Measurements from ENCODE around the gene NMRK1. TPM values are rescaled to one million over a fixed set of nuclear protein-coding genes. Genes with fewer than 3 reads are reported as not detected.

NMRK1 gene
- total and polyA plus RNA-seq, 2 of the 13 experiments (the other 11 are each of a cell fraction or from before 2014, with no cell fraction given): 9.1 to 12.9 TPM

- TF ChIP-seq BCLAF1 (IDR thresholded peaks at IDR 0.05): no peak
- 0 out of 2 replicates have a peak, but pooled peaks have one; percentile 21 for TF ChIP-seq ZNF589 (CRISPR knock-in tag; conservative IDR thresholded peaks at IDR 0.05)
- 0 out of 2 replicates have a peak, but pooled peaks have one; percentile 8 for TF ChIP-seq HOMEZ (CRISPR knock-in tag; IDR thresholded peaks at IDR 0.05; ENCODE audit: low read depth)
- TF ChIP-seq, protein P1, sequence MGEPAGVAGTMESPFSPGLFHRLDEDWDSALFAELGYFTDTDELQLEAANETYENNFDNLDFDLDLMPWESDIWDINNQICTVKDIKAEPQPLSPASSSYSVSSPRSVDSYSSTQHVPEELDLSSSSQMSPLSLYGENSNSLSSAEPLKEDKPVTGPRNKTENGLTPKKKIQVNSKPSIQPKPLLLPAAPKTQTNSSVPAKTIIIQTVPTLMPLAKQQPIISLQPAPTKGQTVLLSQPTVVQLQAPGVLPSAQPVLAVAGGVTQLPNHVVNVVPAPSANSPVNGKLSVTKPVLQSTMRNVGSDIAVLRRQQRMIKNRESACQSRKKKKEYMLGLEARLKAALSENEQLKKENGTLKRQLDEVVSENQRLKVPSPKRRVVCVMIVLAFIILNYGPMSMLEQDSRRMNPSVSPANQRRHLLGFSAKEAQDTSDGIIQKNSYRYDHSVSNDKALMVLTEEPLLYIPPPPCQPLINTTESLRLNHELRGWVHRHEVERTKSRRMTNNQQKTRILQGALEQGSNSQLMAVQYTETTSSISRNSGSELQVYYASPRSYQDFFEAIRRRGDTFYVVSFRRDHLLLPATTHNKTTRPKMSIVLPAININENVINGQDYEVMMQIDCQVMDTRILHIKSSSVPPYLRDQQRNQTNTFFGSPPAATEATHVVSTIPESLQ (CRISPR knock-in tag; conservative IDR thresholded peaks at IDR 0.05): no peak
- 0 out of 2 replicates have a peak, but pooled peaks have one; percentile 19 for TF ChIP-seq CEBPG (CRISPR knock-in tag; IDR thresholded peaks at IDR 0.05)
- TF ChIP-seq, protein P2, sequence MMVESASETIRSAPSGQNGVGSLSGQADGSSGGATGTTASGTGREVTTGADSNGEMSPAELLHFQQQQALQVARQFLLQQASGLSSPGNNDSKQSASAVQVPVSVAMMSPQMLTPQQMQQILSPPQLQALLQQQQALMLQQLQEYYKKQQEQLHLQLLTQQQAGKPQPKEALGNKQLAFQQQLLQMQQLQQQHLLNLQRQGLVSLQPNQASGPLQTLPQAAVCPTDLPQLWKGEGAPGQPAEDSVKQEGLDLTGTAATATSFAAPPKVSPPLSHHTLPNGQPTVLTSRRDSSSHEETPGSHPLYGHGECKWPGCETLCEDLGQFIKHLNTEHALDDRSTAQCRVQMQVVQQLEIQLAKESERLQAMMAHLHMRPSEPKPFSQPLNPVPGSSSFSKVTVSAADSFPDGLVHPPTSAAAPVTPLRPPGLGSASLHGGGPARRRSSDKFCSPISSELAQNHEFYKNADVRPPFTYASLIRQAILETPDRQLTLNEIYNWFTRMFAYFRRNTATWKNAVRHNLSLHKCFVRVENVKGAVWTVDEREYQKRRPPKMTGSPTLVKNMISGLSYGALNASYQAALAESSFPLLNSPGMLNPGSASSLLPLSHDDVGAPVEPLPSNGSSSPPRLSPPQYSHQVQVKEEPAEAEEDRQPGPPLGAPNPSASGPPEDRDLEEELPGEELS (CRISPR knock-in tag; IDR thresholded peaks at IDR 0.05): 0 out of 2 replicates have a peak, but pooled peaks have one; percentile 12
- TF ChIP-seq, protein P3, sequence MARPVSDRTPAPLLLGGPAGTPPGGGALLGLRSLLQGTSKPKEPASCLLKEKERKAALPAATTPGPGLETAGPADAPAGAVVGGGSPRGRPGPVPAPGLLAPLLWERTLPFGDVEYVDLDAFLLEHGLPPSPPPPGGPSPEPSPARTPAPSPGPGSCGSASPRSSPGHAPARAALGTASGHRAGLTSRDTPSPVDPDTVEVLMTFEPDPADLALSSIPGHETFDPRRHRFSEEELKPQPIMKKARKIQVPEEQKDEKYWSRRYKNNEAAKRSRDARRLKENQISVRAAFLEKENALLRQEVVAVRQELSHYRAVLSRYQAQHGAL (CRISPR knock-in tag; IDR thresholded peaks at IDR 0.05; ENCODE audit: not compliant biosample characterization): no peak
- TF ChIP-seq, protein P4, sequence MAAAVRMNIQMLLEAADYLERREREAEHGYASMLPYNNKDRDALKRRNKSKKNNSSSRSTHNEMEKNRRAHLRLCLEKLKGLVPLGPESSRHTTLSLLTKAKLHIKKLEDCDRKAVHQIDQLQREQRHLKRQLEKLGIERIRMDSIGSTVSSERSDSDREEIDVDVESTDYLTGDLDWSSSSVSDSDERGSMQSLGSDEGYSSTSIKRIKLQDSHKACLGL (CRISPR knock-in tag; IDR thresholded peaks at IDR 0.05): no peak
- 0 out of 2 replicates have a peak, but pooled peaks have one; percentile 21 for TF ChIP-seq ZNF709 (CRISPR knock-in tag; IDR thresholded peaks at IDR 0.05)
- TF ChIP-seq HNRNPL (IDR thresholded peaks at IDR 0.05; ENCODE audit: low read depth, low read length): 0 out of 2 replicates have a peak, but pooled peaks have one; percentile 60
- TF ChIP-seq, protein P5, sequence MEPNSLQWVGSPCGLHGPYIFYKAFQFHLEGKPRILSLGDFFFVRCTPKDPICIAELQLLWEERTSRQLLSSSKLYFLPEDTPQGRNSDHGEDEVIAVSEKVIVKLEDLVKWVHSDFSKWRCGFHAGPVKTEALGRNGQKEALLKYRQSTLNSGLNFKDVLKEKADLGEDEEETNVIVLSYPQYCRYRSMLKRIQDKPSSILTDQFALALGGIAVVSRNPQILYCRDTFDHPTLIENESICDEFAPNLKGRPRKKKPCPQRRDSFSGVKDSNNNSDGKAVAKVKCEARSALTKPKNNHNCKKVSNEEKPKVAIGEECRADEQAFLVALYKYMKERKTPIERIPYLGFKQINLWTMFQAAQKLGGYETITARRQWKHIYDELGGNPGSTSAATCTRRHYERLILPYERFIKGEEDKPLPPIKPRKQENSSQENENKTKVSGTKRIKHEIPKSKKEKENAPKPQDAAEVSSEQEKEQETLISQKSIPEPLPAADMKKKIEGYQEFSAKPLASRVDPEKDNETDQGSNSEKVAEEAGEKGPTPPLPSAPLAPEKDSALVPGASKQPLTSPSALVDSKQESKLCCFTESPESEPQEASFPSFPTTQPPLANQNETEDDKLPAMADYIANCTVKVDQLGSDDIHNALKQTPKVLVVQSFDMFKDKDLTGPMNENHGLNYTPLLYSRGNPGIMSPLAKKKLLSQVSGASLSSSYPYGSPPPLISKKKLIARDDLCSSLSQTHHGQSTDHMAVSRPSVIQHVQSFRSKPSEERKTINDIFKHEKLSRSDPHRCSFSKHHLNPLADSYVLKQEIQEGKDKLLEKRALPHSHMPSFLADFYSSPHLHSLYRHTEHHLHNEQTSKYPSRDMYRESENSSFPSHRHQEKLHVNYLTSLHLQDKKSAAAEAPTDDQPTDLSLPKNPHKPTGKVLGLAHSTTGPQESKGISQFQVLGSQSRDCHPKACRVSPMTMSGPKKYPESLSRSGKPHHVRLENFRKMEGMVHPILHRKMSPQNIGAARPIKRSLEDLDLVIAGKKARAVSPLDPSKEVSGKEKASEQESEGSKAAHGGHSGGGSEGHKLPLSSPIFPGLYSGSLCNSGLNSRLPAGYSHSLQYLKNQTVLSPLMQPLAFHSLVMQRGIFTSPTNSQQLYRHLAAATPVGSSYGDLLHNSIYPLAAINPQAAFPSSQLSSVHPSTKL (CRISPR knock-in tag; IDR thresholded peaks at IDR 0.05): peak; percentile 33
- TF ChIP-seq REPIN1 (CRISPR knock-in tag; IDR thresholded peaks at IDR 0.05; ENCODE audit: borderline replicate concordance, low read depth): no peak
- TF ChIP-seq GATAD1 (CRISPR knock-in tag; IDR thresholded peaks at IDR 0.05): 0 out of 2 replicates have a peak, but pooled peaks have one; percentile 14
These were observed 854 bp upstream of the NMRK1 start (continued) for GRCh38 chr9:75088646-75089372.

Measured in HepG2 (cell line).